Adipocyte (in vitro differentiated cells): ENCODE measurements around the gene USP17L21.
"Not testable (repeated sequence)": the region's sequence is repeated elsewhere in the genome, so short reads cannot be mapped to it uniquely, and the experiment has no call there.

ENCODE experiments used
- DNase-seq: peaks from one replicate; pipeline ENCODE4 v3.0.0-alpha.2; 2015; ENCODE audit warnings: low read depth
- H3K27me3 ChIP-seq: replicated peaks from 2 replicates; pipeline ENCODE4 v1.7.0; 2013; ENCODE audit warnings: mild to moderate bottlenecking, low read length, moderate library complexity; ENCODE audit not compliant: control insufficient read depth, insufficient read depth
- H3K36me3 ChIP-seq: 2 replicates; pipeline ENCODE4 v1.7.0; 2013; ENCODE audit warnings: low read length, mild to moderate bottlenecking, moderate library complexity; ENCODE audit not compliant: control insufficient read depth, insufficient read depth, severe bottlenecking
- H3K4me1 ChIP-seq: 2 replicates; pipeline ENCODE4 v1.7.0; 2013; ENCODE audit warnings: mild to moderate bottlenecking, low read length, moderate library complexity; ENCODE audit not compliant: control insufficient read depth, insufficient read depth
- H3K4me3 ChIP-seq: 2 replicates; pipeline ENCODE4 v1.7.0; 2013; ENCODE audit warnings: mild to moderate bottlenecking, low read length, moderate library complexity
- H3K9ac ChIP-seq: 2 replicates; pipeline ENCODE4 v1.7.0; 2013; ENCODE audit warnings: mild to moderate bottlenecking, low read length, moderate library complexity
- H3K9me3 ChIP-seq: 2 replicates; pipeline ENCODE4 v1.7.0; 2013; ENCODE audit warnings: mild to moderate bottlenecking, low read length, moderate library complexity; ENCODE audit not compliant: control insufficient read depth

Gene USP17L21

GRCh38 chr4:9262572-9262971, at the start of gene USP17L21:
TSS of gene USP17L21 (plus strand) at chr4:9262872. CDS start at chr4:9262872, 0 bp downstream.
- H3K9me3 ChIP-seq, H3K36me3 ChIP-seq, H3K4me1 ChIP-seq, H3K27me3 ChIP-seq, DNase-seq, H3K4me3 ChIP-seq, H3K9ac ChIP-seq: not testable (repeated sequence)

- not testable (repeated sequence) for DNase-seq, H3K9ac ChIP-seq, H3K4me1 ChIP-seq, H3K4me3 ChIP-seq, H3K9me3 ChIP-seq, H3K36me3 ChIP-seq, H3K27me3 ChIP-seq
Measured at GRCh38 chr4:9214701-9215100, 48.0 kb upstream of the USP17L21 start.

GRCh38 chr4:9215105-9215504, 47.6 kb upstream of the USP17L21 start, which contains the start of gene USP17L11:
TSS of gene USP17L11 (plus strand) at chr4:9215405. CDS start at chr4:9215405, 0 bp downstream.
- not testable (repeated sequence) for H3K36me3 ChIP-seq, H3K9me3 ChIP-seq, H3K9ac ChIP-seq, DNase-seq, H3K4me1 ChIP-seq, H3K27me3 ChIP-seq, H3K4me3 ChIP-seq

- H3K9me3 ChIP-seq, H3K36me3 ChIP-seq, H3K4me1 ChIP-seq, H3K4me3 ChIP-seq, H3K27me3 ChIP-seq, H3K9ac ChIP-seq, DNase-seq: not testable (repeated sequence)
Measured at GRCh38 chr4:9219852-9220251, 42.8 kb upstream of the USP17L21 start, which contains the start of gene USP17L12. TSS of gene USP17L12 (plus strand) at chr4:9220152. CDS start at chr4:9220152, 0 bp downstream.

- not testable (repeated sequence) for DNase-seq, H3K4me3 ChIP-seq, H3K36me3 ChIP-seq, H3K9me3 ChIP-seq, H3K4me1 ChIP-seq, H3K27me3 ChIP-seq, H3K9ac ChIP-seq
Measured at GRCh38 chr4:9224596-9224995, 38.1 kb upstream of the USP17L21 start, which contains the start of gene USP17L13. TSS of gene USP17L13 (plus strand) at chr4:9224896. CDS start at chr4:9224896, 0 bp downstream.

- DNase-seq, H3K4me3 ChIP-seq, H3K9ac ChIP-seq, H3K4me1 ChIP-seq, H3K27me3 ChIP-seq, H3K36me3 ChIP-seq, H3K9me3 ChIP-seq: not testable (repeated sequence)
Measured at GRCh38 chr4:9230249-9230648, 32.4 kb upstream of the USP17L21 start.

GRCh38 chr4:9234085-9234484, 28.6 kb upstream of the USP17L21 start, which contains the start of gene USP17L15:
TSS of gene USP17L15 (plus strand) at chr4:9234385. CDS start at chr4:9234385, 0 bp downstream.
- H3K9ac ChIP-seq = not testable (repeated sequence)

GRCh38 chr4:9238461-9238860, 24.2 kb upstream of the USP17L21 start:
- H3K27me3 ChIP-seq, H3K9me3 ChIP-seq, H3K36me3 ChIP-seq, H3K4me1 ChIP-seq, H3K9ac ChIP-seq, H3K4me3 ChIP-seq, DNase-seq: not testable (repeated sequence)

More at GRCh38 chr4:9234085-9234484, 28.6 kb upstream of the USP17L21 start, which contains the start of gene USP17L15:
- not testable (repeated sequence) for H3K9me3 ChIP-seq, H3K27me3 ChIP-seq, DNase-seq, H3K4me3 ChIP-seq, H3K4me1 ChIP-seq, H3K36me3 ChIP-seq

GRCh38 chr4:9243579-9243978, 19.1 kb upstream of the USP17L21 start, which contains the start of gene USP17L17:
TSS of gene USP17L17 (plus strand) at chr4:9243879. CDS start at chr4:9243879, 0 bp downstream.
- H3K36me3 ChIP-seq, H3K4me1 ChIP-seq, H3K27me3 ChIP-seq, H3K4me3 ChIP-seq, H3K9me3 ChIP-seq, H3K9ac ChIP-seq, DNase-seq: not testable (repeated sequence)

- H3K36me3 ChIP-seq, DNase-seq, H3K27me3 ChIP-seq, H3K4me1 ChIP-seq, H3K9ac ChIP-seq, H3K4me3 ChIP-seq, H3K9me3 ChIP-seq: not testable (repeated sequence)
Measured at GRCh38 chr4:9247953-9248680, 14.6 kb upstream of the USP17L21 start, which contains the start of gene USP17L18. TSS of gene USP17L18 (plus strand) at chr4:9248630. CDS start at chr4:9248630, 0 bp downstream.

- not testable (repeated sequence) for H3K9me3 ChIP-seq, DNase-seq, H3K9ac ChIP-seq, H3K4me3 ChIP-seq, H3K27me3 ChIP-seq, H3K4me1 ChIP-seq, H3K36me3 ChIP-seq
Measured at GRCh38 chr4:9253078-9253477, 9.6 kb upstream of the USP17L21 start, which contains the start of gene USP17L19. TSS of gene USP17L19 (plus strand) at chr4:9253378. CDS start at chr4:9253378, 0 bp downstream.
